HG03571 (cell line): ENCODE measurements around the gene GPR157.
"Not testable (repeated sequence)": the region's sequence is repeated elsewhere in the genome, so short reads cannot be mapped to it uniquely, and the experiment has no call there.

Experiments
- ATAC-seq: cut with Tn5 transposase; IDR thresholded peaks from one replicate; pipeline ENCODE4 v1.9.1; 2021; ENCODE audit not compliant: unreplicated experiment

The GPR157 gene

GRCh38 chr1:9128520-9129265, at the start of gene GPR157:
Gene GPR157 (minus strand): TSS chr1:9129102. CDS start chr1:9129027, 75 bp downstream.
- ATAC-seq: peak; percentile 60

GRCh38 chr1:9174762-9175161, 45.9 kb upstream of the GPR157 start:
- no peak for ATAC-seq

GRCh38 chr1:9174243-9174642, 45.3 kb upstream of the GPR157 start:
- no peak for ATAC-seq

- ATAC-seq: no peak
Observed at GRCh38 chr1:9169601-9170137, 40.8 kb upstream of the GPR157 start.

GRCh38 chr1:9167638-9168037, 38.7 kb upstream of the GPR157 start:
- ATAC-seq: no peak

GRCh38 chr1:9166289-9167235, 37.7 kb upstream of the GPR157 start:
- ATAC-seq: no peak

- no peak for ATAC-seq
Observed at GRCh38 chr1:9165396-9165795, 36.5 kb upstream of the GPR157 start.

- ATAC-seq: no peak
Observed at GRCh38 chr1:9164919-9165318, 36.0 kb upstream of the GPR157 start.

GRCh38 chr1:9164532-9164900, 35.6 kb upstream of the GPR157 start:
- no peak for ATAC-seq

GRCh38 chr1:9161963-9162362, 33.1 kb upstream of the GPR157 start:
- ATAC-seq: no peak

GRCh38 chr1:9161342-9161741, 32.4 kb upstream of the GPR157 start:
- no peak for ATAC-seq

- no peak for ATAC-seq
Observed at GRCh38 chr1:9160079-9160717, 31.3 kb upstream of the GPR157 start.

- ATAC-seq: no peak
Observed at GRCh38 chr1:9155879-9156278, 27.0 kb upstream of the GPR157 start.

GRCh38 chr1:9155405-9155804, 26.5 kb upstream of the GPR157 start:
- not testable (repeated sequence) for ATAC-seq

- ATAC-seq: no peak
Observed at GRCh38 chr1:9153152-9153551, 24.2 kb upstream of the GPR157 start.

GRCh38 chr1:9152535-9152934, 23.6 kb upstream of the GPR157 start:
- no peak for ATAC-seq

GRCh38 chr1:9151328-9151860, 22.5 kb upstream of the GPR157 start:
- ATAC-seq: no peak

GRCh38 chr1:9150582-9151327, 21.9 kb upstream of the GPR157 start:
- ATAC-seq: no peak

- ATAC-seq: no peak
Observed at GRCh38 chr1:9149837-9150581, 21.1 kb upstream of the GPR157 start.

GRCh38 chr1:9149151-9149550, 20.2 kb upstream of the GPR157 start:
- no peak for ATAC-seq
